ENCODE data around the gene NR2C1.
"Not testable (repeated sequence)": the region's sequence is repeated elsewhere in the genome, so short reads cannot be mapped to it uniquely, and the experiment has no call there.

The NR2C1 gene

DNA sequence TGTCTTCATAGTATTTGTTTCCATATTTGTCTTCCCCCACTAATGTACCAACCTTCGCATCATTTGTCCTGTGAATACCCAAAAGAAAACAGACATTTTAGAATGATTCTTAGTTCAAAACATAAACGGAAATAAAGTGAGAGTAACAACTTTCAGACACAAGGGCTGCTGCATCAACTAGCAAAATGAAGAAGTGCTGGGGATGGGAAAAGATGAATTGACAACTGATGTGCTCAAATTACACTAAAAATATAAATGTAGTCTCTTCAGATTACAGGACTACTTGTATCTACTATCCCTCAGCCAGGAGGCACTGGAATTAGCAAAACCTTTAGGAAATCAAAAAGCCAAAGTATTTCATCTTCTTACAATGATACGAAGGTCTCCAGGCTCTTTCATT, 70.7 kb downstream of the NR2C1 start:
- peak; percentile 35 for DNase-seq (ENCODE audit: low spot score)

DNA sequence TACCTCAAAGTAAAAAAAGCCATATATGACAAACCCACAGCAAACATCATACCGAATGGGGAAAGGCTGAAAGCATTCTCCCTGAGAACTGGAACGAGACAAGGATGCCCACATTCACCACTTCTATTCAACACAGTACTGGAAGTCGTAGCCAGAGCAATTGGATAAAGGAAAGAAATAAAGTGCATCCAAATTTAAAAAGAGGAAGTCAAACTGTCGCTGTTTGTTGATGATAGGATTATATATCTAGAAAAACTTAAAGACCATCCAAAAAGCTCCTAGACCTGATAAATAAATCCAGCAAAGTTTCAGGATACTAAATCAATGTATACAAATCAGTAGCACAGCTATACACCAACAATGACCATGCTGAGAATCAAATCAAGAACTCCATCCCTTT, 75.1 kb downstream of the NR2C1 start:
- DNase-seq (ENCODE audit: low spot score): no peak

DNA sequence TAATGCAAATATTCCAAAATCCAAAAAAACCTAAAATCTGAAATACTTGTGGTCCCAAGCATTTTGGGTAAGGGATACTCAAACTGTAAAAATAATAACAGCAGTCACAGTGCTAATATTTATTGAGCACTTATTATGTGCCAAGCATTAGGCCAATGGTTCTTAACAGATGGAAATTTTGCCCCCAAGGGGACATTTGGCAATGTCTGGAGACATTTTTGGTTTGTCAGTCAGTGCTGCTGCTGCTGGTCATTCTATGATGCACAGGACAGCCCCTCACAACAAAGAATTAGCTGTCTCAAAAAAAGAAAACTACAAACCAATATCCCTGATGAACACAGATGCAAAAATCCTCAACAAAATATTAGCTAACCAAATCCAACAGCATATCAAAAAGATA, 75.7 kb downstream of the NR2C1 start:
- no peak for DNase-seq (ENCODE audit: low spot score)

DNA sequence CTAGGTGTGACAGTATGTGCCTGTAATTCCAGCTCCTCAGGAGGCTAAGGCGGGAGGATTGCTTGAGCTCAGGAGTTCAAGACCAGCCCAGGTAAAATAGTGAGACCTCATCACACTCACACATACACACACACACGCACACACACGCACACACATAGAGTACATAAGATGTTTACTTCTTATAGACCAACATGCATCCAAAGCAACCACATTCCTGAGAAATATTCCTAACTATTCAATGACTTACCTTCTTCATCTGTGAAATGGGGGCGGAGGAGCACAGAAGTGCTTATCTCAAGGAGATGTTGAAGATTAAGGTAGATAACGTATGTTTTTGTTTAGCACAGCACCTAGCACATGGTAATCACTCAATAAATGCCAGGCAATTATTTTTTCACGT, 76.4 kb downstream of the NR2C1 start:
- no peak for DNase-seq (ENCODE audit: low spot score)

- no peak for DNase-seq (ENCODE audit: low spot score)
Observed at GRCh38 chr12:94994312-94994711, 79.1 kb downstream of the NR2C1 start.

GRCh38 chr12:94993855-94994254, 79.6 kb downstream of the NR2C1 start:
- not testable (repeated sequence) for DNase-seq (ENCODE audit: low spot score)

DNA sequence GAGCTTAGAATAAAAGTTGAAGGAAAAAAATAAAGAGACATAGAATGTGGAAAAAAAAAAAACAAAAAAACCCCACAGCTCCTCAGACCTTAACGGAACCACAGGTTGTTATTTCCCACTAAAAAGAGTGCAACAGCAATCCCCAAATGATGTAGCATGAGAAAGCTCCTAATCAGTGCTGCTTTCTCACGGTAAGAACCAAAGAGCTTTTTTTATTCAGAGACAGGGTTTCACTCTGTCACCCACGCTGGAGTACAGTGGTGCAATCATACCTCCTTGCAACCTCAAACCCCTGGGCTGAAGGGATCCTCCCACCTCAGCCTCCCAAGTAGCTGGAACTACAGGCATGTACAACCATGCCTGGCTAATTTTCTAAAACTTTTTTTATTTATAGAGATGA, 83.2 kb downstream of the NR2C1 start:
- no peak for DNase-seq (ENCODE audit: low spot score)

DNA sequence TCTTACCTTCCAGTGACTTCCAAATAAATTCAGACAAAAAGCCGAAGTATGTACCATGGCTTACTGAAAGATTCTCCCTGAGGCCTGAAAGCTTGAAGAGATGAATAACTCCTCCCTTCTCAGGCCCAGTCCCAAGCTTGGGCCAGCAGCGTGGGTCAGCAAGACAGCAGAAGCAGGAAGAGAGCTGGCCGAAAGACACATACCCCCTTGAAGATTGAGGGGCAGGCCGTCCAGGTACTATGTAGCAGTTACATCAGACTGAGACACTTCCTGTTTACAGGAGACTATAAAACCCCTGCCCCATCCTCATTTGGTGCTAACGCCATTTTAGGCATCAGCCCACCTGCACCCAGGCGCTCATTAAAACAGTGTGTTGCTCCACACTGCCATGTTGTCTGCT, 84.9 kb downstream of the NR2C1 start:
- no peak for DNase-seq (ENCODE audit: low spot score)

DNA sequence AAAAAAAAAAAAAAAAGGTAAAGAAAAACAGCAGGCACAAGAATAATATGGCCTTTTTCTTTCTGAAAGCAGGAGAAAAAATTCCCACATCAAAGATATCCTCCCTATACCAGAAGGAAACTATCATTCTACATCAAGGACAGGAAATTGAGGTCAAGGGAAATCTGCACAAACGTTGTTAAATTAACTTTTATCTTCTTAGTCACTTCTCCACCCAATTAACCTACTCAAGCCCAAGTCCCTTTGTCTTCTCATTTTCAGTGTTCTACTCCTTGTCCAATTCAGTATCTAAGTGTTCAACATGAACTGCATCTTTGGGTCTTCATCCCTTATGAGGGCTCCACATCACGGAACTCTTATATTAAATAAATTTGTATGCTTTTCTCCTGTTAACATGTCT, 85.6 kb downstream of the NR2C1 start:
- no peak for DNase-seq (ENCODE audit: low spot score)

GRCh38 chr12:94987076-94987669, 86.2 kb downstream of the NR2C1 start:
- no peak for DNase-seq (ENCODE audit: low spot score)

- not testable (repeated sequence) for DNase-seq (ENCODE audit: low spot score)
Observed at GRCh38 chr12:94985099-94985498, 88.3 kb downstream of the NR2C1 start.

- DNase-seq (ENCODE audit: low spot score): no peak
Observed at GRCh38 chr12:94983321-94983720, 90.1 kb downstream of the NR2C1 start.

DNA sequence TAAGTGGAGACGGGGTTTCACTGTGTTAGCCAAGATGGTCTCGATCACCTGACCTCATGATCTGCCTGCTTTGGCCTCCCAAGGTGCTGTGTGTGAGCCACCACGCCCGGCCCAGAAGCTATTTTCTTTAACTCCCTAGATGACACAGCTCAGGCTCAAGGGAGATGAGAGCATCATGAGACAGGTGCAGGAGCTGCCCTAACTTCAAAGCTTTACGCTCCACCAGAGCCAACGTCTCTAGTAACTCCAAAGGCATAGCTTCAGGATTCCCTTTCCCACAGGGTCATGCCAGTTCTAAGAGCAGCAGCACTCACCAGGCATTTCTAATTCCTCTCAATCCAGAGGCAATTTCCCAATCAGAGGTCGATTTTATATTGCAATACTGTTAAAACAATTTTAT, 91.0 kb downstream of the NR2C1 start:
- no peak for DNase-seq (ENCODE audit: low spot score)

GRCh38 chr12:94980577-94980976, 92.8 kb downstream of the NR2C1 start:
- DNase-seq (ENCODE audit: low spot score): peak; percentile 23

DNA sequence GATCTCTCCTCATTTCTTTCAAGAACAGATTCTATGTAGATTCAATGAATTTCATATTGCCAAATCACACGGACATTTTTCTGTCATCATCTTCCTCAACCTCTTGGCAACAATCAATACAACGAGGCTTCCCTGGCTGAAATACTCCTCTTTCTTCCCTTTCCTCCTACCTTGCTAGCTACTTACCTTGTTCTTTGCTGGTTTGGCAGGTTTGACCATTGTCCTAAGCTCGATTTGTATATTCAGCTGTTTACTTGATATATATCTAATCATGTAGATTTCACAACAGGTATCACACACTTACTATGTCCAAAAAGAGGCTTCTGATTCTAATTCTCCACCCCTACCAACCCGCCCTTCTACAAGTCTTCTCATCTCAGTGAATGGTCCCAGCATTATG, 93.5 kb downstream of the NR2C1 start:
- DNase-seq (ENCODE audit: low spot score): no peak

- no peak for DNase-seq (ENCODE audit: low spot score)
Observed at GRCh38 chr12:94977766-94978468, 95.5 kb downstream of the NR2C1 start.

DNA sequence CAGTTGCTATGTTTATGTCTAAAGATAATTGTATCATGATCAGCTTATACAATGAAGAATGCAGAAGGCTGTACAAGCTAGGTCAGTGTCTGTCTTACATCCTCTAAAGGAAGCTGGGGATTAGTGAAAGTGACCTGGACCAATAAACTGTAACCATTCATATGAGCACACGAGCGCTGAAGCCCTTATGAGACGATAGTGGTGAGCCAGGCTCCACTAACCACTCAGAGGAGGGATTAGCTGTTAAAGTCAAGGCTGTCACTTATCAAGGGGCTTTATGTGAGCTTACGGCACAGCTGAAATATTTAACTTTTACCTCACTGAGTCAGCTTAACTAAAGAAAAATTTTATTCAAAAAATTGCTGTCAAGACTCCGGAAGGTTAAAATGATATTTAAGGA, 100.2 kb downstream of the NR2C1 start:
- peak; percentile 24 for DNase-seq (ENCODE audit: low spot score)

DNA sequence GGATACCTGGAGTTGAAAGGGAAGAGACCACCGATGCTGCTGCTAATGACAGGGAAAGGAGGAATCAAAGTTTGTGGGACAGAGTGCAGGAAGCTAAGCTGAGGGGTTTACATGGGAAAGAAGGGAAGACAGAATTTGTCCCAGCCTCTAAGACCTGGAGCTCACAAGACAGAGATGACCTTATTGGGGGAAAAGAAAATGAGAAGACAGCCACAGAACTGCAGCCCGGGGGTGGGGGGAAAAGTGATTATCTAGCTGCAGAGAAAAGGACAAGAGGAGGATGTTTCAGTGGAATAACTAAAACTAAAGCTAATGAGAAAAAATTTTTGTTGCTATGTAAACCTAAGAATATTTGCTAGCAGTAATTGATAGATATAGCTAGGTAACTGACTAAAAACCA, 100.6 kb downstream of the NR2C1 start:
- DNase-seq (ENCODE audit: low spot score): no peak

DNA sequence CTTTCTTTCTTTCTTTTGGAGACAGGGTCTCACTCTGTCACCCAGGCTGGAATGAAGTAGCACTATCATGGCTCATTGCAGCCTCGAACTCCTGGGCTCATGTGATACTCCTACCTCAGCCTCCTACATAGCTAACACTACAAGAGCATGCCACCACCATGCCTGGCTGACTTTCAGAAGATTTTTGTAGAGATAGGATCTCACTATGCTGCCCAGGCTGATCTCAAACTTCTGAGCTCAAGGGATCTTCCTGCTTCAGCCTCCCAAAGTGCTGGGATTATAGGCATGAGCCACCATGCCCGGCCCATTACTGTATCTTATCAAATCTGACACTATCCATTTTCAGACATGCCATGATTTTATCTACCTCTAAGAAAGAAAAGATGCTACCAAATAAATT, 101.5 kb downstream of the NR2C1 start:
- DNase-seq (ENCODE audit: low spot score): no peak

GRCh38 chr12:94970560-94970959, 102.9 kb downstream of the NR2C1 start:
- no peak for DNase-seq (ENCODE audit: low spot score)
